CD4-positive, alpha-beta T cell treated with Interleukin-15 for 4 hours (primary cell): ENCODE results near the gene DNAAF3.

Experiments
- DNase-seq: peaks from one replicate; pipeline ENCODE4 v3.0.0-alpha.2; 2020; ENCODE audit warnings: low spot score

Gene DNAAF3

GRCh38 chr19:55166530-55167268, at the start of gene DNAAF3:
TSS of gene DNAAF3 (minus strand) at chr19:55166613. CDS start at chr19:55166413, 200 bp downstream.
- DNase-seq, result peak; percentile 72

DNA sequence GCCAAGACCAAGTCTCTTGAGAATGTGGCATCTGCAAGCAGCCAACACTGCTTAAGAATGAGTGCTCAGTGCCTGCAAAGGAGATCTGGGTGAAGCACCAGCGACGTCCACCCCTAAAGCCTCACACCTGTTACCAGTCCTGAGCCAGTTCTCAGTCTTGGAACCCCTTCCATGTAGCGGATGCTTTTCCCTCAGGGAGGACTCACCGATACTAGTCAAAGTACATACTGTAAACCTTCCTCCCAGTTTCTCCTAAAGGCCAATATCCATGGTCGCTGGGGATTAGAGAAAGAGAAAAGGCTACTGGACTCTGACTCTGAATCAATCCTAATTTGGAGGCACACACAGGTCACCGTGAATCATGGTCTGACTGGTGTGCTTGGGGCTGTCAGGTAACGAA, 47.1 kb upstream of the DNAAF3 start:
- no peak for DNase-seq

GRCh38 chr19:55212447-55212846, 46.0 kb upstream of the DNAAF3 start:
- peak; percentile 31 for DNase-seq

DNA sequence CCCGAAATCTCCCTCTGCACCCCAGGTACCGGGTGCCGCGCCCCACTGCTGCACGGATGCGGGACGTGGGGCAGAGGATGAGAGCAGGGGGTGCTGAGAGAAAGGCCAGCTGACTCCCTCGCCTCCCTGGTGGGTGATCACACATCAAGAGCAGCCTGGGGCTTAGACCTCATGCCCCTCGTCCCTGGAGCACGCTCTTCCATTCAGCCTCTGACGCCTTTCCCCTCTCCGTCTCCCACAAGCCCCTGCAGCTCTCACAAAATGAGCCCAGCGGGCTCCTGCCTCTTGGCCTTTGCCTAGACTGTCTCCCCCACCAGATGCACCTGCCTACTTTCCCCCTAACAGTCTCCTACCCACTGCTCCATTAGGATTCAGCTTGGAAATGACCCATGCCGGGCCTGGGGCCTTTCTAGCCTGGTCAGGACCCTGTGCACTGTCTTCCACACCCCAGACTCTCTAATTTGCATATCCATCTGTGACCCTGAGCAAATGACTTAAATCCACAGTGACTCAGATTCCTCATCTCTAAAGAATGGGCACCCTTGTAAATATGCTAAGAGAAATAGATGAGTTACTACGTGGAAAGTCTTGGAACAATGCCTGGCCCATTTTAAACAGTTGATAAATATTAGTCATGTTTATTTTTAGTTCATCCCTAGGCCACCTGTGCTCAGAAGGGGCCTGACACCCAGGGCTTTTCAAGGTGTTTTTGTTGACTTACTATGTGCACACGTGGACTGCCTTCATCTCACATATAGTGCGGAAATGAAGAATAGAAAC, 43.5 kb upstream of the DNAAF3 start:
- no peak for DNase-seq

GRCh38 chr19:55208880-55209692, 42.7 kb upstream of the DNAAF3 start, which contains the start of gene PTPRH:
TSS of gene PTPRH (minus strand) at chr19:55209501. CDS start at chr19:55209433, 68 bp downstream.
- no peak for DNase-seq

DNA sequence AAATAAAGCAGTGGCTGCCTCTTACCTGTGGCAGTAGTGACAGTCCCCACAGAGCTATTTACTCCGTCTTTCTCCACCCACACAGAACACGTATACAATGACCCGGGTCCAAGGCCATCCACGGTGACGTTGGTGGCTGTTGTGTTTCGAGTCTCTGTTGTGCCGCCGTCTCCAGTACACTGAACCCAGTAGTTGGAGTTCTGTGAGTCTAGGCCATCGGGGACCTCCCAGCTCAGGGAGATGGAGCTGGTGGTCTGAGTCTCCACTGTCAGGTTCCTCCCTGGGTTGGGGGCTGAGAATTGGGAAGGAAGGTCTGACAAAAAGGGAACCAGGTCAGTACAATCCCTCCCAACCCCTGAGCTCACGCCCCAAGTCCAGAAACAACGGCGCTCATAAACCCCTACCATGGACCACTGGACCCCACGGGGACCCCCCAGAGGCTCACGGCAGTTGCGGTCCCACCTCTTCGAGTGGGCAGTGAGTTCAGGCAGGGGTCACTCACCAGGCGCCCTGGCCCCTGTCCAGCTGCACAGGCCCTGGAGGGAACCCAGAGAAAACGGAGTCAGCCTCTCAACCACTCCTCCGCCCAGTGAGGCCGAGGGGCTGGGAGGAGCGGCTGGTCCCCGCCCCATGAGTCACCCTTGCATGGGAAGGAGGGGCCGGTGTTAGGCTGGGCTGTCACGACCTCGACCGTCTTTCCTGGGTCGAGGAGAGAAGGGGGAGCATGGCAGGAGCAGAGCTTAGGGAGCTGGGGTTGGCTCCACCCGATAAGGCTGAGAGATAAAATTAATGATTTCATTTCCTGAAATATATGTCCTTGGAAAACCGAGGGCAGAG, 40.5 kb upstream of the DNAAF3 start:
- DNase-seq, result peak; percentile 8

DNA sequence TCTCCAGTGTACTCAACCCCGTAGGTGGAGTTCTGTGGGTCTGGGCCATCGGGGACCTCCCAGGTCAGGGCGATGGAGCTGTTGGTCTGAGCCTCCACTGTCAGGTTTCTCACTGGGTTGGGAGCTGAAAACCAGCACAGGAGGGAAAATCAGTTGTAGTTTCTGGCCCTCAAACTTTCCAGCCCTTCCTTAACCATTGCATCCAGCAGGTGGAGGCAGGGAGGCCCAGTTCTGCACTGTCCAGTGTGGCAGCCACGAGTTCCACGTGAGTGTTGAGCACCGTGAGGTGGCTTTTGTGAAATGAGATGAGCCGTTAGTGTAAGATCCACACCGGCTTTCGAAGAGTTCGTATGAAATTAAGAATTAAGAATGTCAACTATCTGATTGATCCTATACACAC, 35.8 kb upstream of the DNAAF3 start:
- DNase-seq, result peak; percentile 6

- no peak for DNase-seq
Observed at GRCh38 chr19:55199620-55200204, 33.3 kb upstream of the DNAAF3 start.

GRCh38 chr19:55198651-55199050, 32.2 kb upstream of the DNAAF3 start:
- DNase-seq, result no peak

DNA sequence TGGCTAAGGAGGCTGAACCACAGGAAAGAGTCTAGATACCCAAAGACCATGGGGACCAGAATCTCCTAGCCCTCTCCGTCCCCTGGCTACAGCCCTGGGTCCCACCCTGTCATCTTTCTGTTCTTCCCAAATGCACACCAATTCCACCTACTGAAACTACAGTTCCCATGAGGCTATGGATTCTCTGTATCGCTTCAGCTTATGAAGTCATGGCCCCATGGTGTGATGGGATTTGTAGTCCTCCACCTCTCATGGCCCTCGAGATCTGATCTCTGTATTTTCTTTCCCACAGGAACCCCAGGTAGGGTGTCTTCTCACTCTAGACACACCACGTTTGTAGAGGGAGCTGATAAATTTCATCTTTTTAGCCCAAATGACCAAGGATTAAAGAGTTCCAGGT, 31.1 kb upstream of the DNAAF3 start:
- no peak for DNase-seq

- DNase-seq, result no peak
Observed at GRCh38 chr19:55196803-55197202, 30.4 kb upstream of the DNAAF3 start.

DNA sequence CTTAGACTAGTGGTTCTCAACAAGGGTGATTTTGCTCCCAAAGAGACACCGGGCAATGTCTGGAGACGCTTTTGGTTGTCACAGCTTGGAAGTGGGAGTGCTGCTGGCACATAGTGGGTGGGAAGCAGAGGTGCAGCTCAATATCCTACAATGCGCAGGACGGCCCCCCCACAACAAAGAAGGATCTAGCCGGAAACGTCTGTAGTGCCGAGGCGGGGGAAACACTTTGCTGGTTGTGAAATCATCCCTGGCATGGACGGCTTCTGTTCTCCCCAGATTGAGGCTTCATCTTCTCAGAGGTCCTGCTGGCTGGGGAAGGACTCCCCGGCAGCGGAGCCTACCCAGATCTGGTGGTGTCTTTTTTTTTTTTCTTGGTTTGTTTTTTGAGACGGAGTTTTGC, 27.1 kb upstream of the DNAAF3 start:
- no peak for DNase-seq

DNA sequence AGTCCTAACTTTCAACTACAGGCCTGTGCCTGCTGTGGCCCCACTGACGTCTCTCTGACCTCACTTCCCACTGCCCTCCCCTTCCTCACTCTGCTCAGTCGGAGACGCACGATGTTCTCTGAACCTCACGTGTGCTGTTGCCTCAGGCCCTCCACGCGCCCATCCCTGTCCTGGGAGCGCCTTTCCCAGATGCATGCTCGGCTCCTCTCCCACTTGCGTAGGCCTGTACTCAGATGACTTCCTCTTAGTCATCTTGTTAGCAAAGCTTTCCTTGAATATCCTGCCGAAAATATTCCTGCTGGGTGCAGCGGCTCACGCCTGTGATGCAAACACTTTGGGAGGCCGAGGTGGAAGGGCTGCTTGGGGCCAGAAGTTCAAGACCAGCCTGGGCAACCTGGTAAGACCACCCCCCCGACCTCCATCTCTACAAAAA, 23.0 kb upstream of the DNAAF3 start:
- DNase-seq, result no peak

DNA sequence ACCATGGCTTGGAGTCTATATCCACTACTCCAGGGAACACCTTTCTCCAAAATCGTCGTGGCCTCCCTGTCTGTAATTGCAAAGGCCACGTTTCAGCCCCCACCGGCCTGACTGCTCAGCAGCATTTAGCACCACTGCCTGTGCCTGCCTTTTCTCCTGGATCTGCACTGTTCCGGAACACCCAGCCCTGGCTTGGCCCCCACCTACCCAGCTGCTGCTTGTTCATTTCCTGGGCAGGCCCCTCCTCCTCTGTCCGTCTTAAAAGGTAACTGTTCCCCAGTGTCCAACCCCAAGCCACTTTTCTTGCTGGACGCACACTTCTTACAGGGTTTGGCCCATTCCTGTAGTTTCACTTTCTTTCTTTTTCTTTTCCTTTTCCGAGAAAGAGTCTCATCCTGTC, 22.2 kb upstream of the DNAAF3 start:
- no peak for DNase-seq

DNA sequence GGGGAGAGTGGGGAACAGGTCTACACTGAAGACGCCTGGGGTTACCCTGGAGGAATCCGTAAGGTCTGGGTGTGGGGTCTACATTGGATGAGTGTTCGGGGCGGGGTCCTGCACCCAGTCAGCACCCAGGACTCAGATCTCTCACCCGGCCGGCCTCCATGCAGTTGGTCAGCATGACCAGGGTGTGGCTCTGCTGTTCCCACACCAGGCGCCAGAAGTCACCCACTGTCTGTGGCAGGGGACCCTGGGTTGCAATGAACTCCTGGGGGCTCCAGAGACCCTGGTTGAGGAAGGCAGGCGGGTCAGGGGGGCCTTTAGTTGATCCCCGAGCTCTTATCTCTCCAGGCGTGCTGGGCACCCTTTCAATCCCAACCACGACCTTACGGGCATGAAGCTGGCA, 19.7 kb upstream of the DNAAF3 start:
- DNase-seq, result no peak

DNA sequence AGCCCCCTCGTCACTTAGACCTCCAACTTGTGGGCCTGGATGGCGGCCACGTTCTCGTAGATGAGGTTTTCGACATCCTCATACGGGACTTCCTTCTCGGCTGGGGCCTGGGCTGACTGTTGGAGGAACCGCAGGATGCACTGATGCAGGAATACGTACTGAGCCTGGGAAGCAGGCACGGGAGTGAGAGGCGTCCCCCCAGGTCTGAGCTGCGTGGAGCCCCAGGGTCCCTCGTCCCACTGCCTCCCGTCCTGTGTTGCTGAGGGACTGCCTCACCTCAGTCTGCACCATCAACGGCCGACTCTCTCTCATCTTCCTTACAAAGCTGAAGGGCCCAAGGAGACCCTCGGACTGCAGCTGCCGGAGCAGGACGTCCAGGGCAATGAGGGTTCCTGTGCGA, 15.3 kb upstream of the DNAAF3 start:
- no peak for DNase-seq

DNA sequence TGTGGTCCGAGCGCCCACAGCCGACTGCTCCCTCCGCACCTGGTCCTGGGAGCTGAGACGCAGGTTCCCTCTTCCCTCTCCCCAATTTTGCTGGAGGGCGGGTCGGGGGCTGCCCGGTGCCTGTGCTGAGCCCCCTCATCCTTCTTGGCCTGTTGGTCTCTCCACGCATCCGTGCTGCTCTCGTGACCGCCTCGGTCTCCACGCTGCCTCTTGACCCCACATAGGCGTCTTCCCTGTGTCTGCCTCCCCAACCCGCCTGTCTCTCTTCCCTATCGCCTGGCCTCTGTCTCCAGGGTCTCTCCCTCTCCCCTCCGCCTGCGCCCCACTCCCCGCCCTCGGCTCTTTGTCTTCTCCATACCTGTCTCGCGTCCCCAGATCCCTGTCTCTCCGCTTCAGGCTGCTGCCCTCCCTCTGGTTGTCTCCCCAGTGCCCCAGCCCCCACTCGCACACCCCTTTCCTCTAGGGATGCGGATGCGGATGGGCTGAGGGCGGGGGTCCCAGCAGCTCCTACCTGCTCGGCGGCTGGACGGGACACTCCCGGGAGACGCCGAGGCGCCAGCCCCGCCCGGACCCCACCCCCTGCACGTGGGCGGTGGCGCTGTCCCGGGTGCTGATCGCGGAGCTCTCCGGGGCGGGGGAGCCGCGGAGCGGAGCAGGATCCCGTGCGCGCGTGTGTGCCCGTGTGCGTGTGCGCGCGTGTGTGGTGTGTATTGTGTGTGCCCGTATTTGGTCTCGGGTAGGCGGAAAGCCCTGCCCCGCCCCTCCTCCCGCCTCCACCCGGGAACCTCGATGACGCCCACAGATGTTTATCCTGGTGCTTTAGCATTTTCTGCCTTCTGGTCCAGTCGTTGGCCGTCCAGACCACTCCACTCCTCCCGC, 13.4 kb upstream of the DNAAF3 start, which contains the start of gene SYT5:
Gene SYT5 (minus strand): TSS at position 684 of the 879 bp plus-strand sequence. CDS start 1,248 bp downstream, outside the sequence.
- peak; percentile 59 for DNase-seq

DNA sequence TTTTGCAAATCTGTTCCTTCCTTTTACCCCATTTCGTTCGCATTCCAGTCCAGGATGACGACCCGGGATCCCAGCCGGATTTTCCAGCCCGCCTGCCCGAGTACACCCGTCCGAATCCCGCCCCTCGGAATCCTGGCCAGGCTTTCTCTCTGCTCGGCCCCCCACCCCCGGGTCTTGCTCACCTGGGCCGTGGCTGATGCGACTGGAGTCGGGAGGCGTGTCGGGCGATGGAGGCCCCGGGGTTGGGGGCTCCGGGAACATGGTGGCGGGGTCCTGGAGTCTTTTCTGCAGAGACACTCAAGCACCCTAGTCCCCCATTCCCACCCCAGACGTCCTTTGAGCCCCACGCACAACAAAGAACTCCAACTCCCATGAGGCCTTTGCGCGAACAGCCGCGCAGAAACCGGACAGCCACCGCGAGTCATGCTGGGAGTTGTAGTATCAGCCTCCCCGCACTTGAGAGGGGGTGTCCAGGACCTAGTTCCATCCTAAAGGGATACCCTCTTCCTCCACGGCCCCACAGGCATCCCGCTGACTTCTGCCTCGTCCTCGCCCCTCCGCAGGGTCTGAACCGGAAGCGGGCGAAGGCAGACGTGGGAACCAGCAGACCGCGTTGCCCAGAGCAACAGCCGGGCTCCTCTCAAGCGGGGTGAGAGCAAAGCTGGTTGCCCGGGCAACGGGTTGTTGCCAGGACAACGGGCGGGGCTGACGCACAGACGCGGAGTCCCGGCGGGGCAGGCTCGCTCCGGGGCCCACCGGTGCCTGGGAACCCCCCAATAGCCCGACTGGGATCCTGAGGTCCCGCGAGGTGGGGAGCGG, 12.6 kb upstream of the DNAAF3 start:
- peak; percentile 92 for DNase-seq

DNA sequence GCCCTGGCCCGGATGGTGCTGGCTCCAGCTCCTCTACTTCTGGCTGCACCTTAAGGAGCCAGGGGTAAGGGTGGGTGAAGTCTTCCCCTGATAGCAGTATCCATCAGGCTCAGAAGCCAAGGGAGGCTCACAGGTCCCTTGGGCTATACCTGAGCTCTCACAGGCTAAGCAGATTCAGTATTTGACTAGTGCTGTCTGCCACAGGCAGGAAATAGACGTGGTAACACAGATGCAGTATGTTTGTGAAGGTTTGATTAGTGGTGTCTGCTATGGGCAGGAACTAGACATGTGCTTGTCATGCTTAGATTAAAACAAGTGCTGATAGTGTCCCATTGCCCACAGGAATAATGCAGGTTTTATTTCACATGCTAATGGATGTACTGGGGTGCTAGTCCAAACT, 9.7 kb upstream of the DNAAF3 start:
- DNase-seq, result no peak
